NB4 (cell line): Measurements from ENCODE around the gene GOLGA6C.
"Not testable (repeated sequence)": the region's sequence is repeated elsewhere in the genome, so short reads cannot be mapped to it uniquely, and the experiment has no call there.

Experiments used
- DNase-seq: peaks from one replicate; pipeline ENCODE4 v3.0.0; 2010; ENCODE audit warnings: low read depth
- H3K4me3 ChIP-seq: one replicate; pipeline ENCODE4 v1.5.1; 2011; ENCODE audit warnings: mild to moderate bottlenecking, low read depth, low read length, moderate library complexity
- CTCF ChIP-seq: IDR thresholded peaks from one replicate; pipeline ENCODE4 v1.5.1; 2012; ENCODE audit warnings: low read depth, low read length
- MAX ChIP-seq: IDR thresholded peaks from 2 replicates; pipeline ENCODE4 v1.6.1; 2011; ENCODE audit warnings: low read depth, low read length
- MYC ChIP-seq: IDR thresholded peaks from 2 replicates; pipeline ENCODE4 v1.6.1; 2011; ENCODE audit warnings: low read depth, low read length
- POLR2A ChIP-seq: IDR thresholded peaks from 2 replicates; pipeline ENCODE4 v1.6.1; 2011; ENCODE audit warnings: mild to moderate bottlenecking; ENCODE audit not compliant: insufficient read length; ENCODE audit errors: extremely low read depth

GOLGA6C gene

GRCh38 chr15:75223688-75224087 is 34.4 kb upstream of the GOLGA6C start:
- TF ChIP-seq MAX, result no peak
- TF ChIP-seq POLR2A, result no peak
- TF ChIP-seq CTCF, result no peak
- no peak for TF ChIP-seq MYC
- no peak for DNase-seq
- H3K4me3 ChIP-seq, result no peak overlapping the region

GRCh38 chr15:75224281-75224680 is 33.9 kb upstream of the GOLGA6C start:
- DNase-seq, result no peak
- no peak for TF ChIP-seq MAX
- TF ChIP-seq CTCF, result no peak
- TF ChIP-seq POLR2A, result no peak
- TF ChIP-seq MYC, result no peak
- H3K4me3 ChIP-seq, result no peak overlapping the region

- not testable (repeated sequence) for DNase-seq, H3K4me3 ChIP-seq
Measured at GRCh38 chr15:75225102-75225836, 32.9 kb upstream of the GOLGA6C start.

- TF ChIP-seq POLR2A (no peak), CTCF (no peak), MYC (no peak), MAX (no peak)
- no peak for DNase-seq
- H3K4me3 ChIP-seq, result no peak overlapping the region
Measured at GRCh38 chr15:75225951-75226732, 32.0 kb upstream of the GOLGA6C start.

GRCh38 chr15:75227112-75227511 is 31.0 kb upstream of the GOLGA6C start:
- not testable (repeated sequence) for DNase-seq, H3K4me3 ChIP-seq

GRCh38 chr15:75227663-75228280 is 30.4 kb upstream of the GOLGA6C start:
- TF ChIP-seq CTCF (no peak), MYC (no peak), MAX (no peak), POLR2A (no peak)
- H3K4me3 ChIP-seq, result no peak overlapping the region
- DNase-seq, result no peak

GRCh38 chr15:75228787-75229186 is 29.3 kb upstream of the GOLGA6C start:
- DNase-seq, result no peak
- TF ChIP-seq MYC (no peak), MAX (no peak), POLR2A (no peak), CTCF (no peak)
- no peak overlapping the region for H3K4me3 ChIP-seq
